Lower leg skin (tissue), 3 donors: Measurements from ENCODE around the gene CFAP53.

Source experiments
- POLR2A ChIP-seq, 2 donors: fragments of 450-650 bp; IDR thresholded peaks; one replicate each; pipeline ENCODE4 v1.6.1; 2016 to 2017; ENCODE audit warnings: antibody characterized with exemption in 2 of 2, mild to moderate bottlenecking in 1 of 2, moderate library complexity in 1 of 2
- TF ChIP-seq, protein P1 (sequence below), 3 donors: fragments of 450-650 bp; IDR thresholded peaks; one replicate each; pipeline ENCODE4 v1.5.1; 2016; ENCODE audit warnings: antibody characterized with exemption in 3 of 3, mild to moderate bottlenecking in 3 of 3, moderate library complexity in 2 of 3

- TF ChIP-seq, protein P1, sequence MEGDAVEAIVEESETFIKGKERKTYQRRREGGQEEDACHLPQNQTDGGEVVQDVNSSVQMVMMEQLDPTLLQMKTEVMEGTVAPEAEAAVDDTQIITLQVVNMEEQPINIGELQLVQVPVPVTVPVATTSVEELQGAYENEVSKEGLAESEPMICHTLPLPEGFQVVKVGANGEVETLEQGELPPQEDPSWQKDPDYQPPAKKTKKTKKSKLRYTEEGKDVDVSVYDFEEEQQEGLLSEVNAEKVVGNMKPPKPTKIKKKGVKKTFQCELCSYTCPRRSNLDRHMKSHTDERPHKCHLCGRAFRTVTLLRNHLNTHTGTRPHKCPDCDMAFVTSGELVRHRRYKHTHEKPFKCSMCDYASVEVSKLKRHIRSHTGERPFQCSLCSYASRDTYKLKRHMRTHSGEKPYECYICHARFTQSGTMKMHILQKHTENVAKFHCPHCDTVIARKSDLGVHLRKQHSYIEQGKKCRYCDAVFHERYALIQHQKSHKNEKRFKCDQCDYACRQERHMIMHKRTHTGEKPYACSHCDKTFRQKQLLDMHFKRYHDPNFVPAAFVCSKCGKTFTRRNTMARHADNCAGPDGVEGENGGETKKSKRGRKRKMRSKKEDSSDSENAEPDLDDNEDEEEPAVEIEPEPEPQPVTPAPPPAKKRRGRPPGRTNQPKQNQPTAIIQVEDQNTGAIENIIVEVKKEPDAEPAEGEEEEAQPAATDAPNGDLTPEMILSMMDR (IDR thresholded peaks at IDR 0.05): no peak
- TF ChIP-seq POLR2A (IDR thresholded peaks at IDR 0.05): no peak
Measured at GRCh38 chr18:50274941-50275340, 8.6 kb upstream of the CFAP53 start.
